Neuron (in vitro differentiated cells): ENCODE data around the gene PSMD1.
"Not testable (repeated sequence)": the region's sequence is repeated elsewhere in the genome, so short reads cannot be mapped to it uniquely, and the experiment has no call there.

Source experiments
- H2AFZ ChIP-seq: one replicate; pipeline ENCODE4 v1.6.1; 2013; ENCODE audit warnings: low read depth, mild to moderate bottlenecking, inconsistent platforms, low read length, moderate library complexity
- H3K27me3 ChIP-seq: one replicate; pipeline ENCODE4 v1.6.1; 2013; ENCODE audit warnings: low read length; ENCODE audit not compliant: insufficient read depth
- H3K36me3 ChIP-seq: one replicate; pipeline ENCODE4 v1.6.1; 2013; ENCODE audit warnings: low read length; ENCODE audit not compliant: insufficient read depth
- H3K4me1 ChIP-seq: one replicate; pipeline ENCODE4 v1.6.1; 2013; ENCODE audit warnings: low read length; ENCODE audit not compliant: insufficient read depth
- H3K4me3 ChIP-seq: 2 replicates; pipeline ENCODE4 v1.5.1; 2013; ENCODE audit warnings: mild to moderate bottlenecking, low read length, moderate library complexity
- H3K9me3 ChIP-seq: one replicate; pipeline ENCODE4 v1.6.1; 2013; ENCODE audit warnings: low read length

The PSMD1 gene

DNA sequence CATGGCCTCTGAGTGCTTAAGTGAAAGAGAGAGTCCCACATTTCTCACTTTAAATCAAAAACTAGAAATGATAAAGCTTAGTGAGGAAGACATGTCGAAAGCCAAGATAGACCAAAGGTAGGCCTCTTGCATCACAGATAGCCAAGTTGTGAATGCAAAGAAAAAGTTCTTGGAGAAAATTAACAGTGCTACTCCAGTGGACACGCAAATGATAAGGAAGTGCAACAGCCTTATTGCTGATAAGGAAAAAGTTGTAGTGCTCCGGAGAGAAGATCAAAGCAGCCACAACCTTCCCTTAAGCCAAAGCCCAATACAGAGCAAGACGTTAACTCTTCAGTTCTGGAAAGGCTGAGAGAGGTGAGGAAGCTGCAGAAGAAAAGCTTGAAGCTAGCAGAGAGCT, 32.1 kb downstream of the PSMD1 start:
- H2AFZ ChIP-seq = no peak overlapping the region
- H3K9me3 ChIP-seq = no peaks in the 10 kb centered on the region
- H3K27me3 ChIP-seq = no peaks in the 10 kb centered on the region
- H3K4me1 ChIP-seq = no peaks in the 10 kb centered on the region
- H3K36me3 ChIP-seq = peaks cover 79% of the 10 kb centered on the region
- H3K4me3 ChIP-seq = no peak overlapping the region

DNA sequence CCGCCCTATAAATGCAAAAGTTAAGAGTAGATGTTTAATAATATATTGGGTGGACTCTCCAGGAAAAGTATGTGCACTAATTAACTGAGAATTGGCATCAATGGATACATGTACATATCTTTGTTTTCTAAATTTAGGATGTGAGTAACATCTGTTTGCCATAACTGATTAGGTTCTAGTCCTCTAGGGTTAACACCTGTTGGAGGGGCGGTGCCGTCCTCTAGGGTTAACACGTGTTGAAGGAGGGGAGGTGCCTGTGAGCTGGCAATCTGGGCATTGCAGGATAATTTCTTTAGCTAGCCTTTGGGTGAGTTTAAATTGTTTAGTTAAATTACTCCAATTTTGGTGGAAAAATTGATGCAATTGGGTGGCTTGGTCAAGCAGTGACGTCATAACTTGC, 37.3 kb downstream of the PSMD1 start:
- Histone ChIP-seq H3K4me3 (no peak overlapping the region), H3K36me3 (peaks cover 45% of the 10 kb centered on the region), H2AFZ (no peak overlapping the region), H3K9me3 (peaks cover under 1% of the 10 kb centered on the region), H3K4me1 (peaks cover 4% of the 10 kb centered on the region), H3K27me3 (no peaks in the 10 kb centered on the region)

DNA sequence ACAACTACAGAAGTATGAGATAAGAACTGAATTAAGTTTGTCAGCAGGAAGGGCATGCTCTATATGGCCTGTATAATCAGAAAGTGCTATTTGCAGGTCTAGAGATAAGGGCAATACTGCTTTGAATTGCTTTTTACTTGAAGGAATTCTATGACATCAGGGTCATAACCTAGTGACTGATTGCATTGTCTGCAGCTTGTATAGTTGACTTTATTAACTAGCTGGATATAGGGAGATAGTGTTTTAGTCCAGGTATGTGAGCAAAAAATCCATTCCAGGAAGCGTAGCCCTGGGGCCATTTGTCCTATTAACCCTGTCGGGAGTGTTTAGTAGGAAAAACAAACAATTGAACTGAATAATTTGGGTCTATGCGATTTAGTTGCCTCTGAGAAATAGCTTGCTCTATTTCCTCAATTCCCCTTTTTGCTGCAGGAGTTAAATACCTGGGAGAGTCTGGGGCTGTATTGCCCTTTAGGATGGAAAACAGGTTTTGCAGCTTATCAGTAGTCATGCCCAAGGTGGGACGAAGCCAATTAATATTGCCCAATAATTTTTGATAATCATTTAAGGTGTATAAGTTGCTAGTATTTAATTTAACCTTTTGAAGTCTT, 38.2 kb downstream of the PSMD1 start:
- Histone ChIP-seq H2AFZ (no peak overlapping the region), H3K9me3 (peaks cover 9% of the 10 kb centered on the region), H3K27me3 (no peaks in the 10 kb centered on the region), H3K4me3 (no peak overlapping the region), H3K36me3 (peaks cover 47% of the 10 kb centered on the region), H3K4me1 (peaks cover 4% of the 10 kb centered on the region)

DNA sequence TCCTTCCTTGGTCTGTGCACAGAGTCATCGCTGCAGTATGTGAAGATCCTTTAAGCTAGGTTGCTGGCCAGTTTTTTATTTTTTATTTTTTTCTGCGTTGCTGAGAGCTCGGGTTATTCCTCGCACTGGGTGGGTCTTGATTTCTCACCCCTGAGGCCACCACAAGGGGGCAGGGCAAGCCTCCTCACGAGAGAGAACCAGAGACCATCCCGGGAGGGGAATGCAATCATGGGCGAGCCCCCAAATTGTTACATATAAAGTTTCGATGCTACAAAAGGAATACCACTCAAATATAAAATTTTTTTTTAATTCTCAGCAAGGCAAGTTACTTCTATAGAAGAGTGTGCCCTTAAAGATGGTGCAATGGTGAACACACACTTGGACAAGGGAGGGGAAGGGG, 43.3 kb downstream of the PSMD1 start:
- Histone ChIP-seq H3K4me3 (no peak overlapping the region), H3K27me3 (no peaks in the 10 kb centered on the region), H2AFZ (no peak overlapping the region), H3K9me3 (peaks cover 9% of the 10 kb centered on the region), H3K4me1 (peaks cover 4% of the 10 kb centered on the region), H3K36me3 (peaks cover 20% of the 10 kb centered on the region)

DNA sequence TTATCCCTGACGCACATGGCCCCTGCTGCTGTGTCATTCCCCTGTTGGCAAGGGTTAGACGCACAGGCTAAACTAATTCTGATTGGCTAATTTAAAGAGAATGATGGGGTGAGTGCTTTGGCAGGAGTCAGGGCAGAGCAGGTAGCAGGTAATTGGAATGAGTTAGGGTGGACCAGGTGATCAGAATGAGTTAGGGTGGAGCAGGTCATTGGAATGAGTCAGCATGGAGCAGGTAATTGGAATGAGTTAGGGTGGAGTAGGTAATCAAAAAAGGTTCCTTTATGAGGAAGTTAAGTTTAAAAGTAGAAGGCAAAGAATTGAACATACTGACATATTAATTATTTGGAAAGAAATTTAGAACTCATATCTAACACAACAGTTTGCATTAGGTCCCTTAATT, 43.7 kb downstream of the PSMD1 start:
- not testable (repeated sequence) for H3K9me3 ChIP-seq, H2AFZ ChIP-seq, H3K27me3 ChIP-seq, H3K4me3 ChIP-seq, H3K4me1 ChIP-seq
- peaks cover 18% of the 10 kb centered on the region for H3K36me3 ChIP-seq

DNA sequence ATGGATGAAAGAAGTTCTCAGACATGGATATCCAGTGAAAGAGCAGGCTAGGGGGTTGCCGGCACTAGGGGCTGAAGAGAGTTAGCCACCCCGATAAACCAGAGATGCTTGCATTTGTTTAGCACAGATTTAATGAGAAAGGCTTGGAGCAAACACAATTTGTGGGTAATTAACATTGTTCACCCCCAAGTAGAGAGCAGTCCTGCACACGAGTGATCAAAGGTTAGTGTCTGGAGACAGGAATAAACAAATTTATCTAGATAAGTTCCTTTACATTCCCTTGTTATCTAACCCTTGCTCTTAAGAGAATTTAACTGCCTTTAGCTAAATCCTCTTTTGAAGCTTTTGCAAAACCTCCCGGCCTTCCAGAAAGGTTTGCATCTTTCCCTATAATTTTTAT, 44.3 kb downstream of the PSMD1 start:
- Histone ChIP-seq H3K4me1 (no peaks in the 10 kb centered on the region), H2AFZ (no peak overlapping the region), H3K36me3 (peaks cover 17% of the 10 kb centered on the region), H3K27me3 (no peaks in the 10 kb centered on the region), H3K4me3 (no peak overlapping the region), H3K9me3 (peaks cover 9% of the 10 kb centered on the region)

DNA sequence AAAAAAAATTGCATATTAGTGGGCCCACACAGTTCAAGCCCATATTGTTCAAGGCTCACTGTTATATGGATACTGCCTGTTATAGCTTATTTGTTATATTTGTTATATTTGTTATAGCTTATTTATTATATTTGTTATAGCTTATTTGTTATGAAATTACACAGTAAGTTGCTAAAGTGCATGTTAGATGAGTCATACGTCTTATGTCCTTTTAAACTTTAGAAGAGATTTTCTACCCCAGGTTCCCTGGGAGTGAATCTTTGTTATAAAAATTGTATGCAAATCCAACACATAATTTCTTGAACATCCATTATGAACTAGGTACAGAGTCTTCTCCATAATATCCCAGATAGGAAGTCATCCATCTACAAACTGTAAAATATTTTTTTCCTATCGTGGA, 46.1 kb downstream of the PSMD1 start:
- H3K4me3 ChIP-seq = no peak overlapping the region
- H2AFZ ChIP-seq = no peak overlapping the region
- H3K27me3 ChIP-seq = no peaks in the 10 kb centered on the region
- H3K9me3 ChIP-seq = peaks cover 9% of the 10 kb centered on the region
- peaks cover 14% of the 10 kb centered on the region for H3K36me3 ChIP-seq
- H3K4me1 ChIP-seq = no peaks in the 10 kb centered on the region

DNA sequence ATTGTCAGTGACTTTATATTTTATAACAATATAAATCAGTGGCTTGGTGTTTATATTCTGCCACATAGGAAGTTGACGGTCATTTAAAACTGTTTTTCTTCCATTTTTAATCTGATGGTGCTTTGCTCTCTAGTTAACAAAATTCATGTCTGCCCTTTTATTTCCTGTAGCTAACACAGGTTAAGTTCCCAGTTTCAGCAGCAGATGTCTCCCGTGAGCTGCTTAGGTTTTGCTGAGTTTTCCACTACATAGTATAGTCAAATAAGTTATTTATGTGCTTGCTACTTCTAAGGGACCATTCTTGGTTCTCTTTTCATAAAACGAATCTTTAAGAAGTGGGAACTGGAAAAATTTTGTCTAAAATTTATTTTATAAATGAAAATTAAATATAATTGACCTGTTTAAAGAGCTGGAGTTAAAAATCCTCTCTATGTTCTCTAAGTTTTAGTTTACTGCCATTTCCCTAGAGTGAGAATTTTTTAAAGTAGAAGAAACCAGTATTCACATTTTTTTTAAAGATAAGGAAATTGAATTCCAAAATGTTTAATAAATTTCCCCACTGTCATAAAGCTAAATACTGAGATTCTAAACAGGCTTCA, 47.5 kb downstream of the PSMD1 start:
- Histone ChIP-seq H3K4me3 (no peak overlapping the region), H3K27me3 (no peaks in the 10 kb centered on the region), H3K9me3 (peaks cover 6% of the 10 kb centered on the region), H3K36me3 (peaks cover 15% of the 10 kb centered on the region), H2AFZ (no peak overlapping the region), H3K4me1 (no peaks in the 10 kb centered on the region)

DNA sequence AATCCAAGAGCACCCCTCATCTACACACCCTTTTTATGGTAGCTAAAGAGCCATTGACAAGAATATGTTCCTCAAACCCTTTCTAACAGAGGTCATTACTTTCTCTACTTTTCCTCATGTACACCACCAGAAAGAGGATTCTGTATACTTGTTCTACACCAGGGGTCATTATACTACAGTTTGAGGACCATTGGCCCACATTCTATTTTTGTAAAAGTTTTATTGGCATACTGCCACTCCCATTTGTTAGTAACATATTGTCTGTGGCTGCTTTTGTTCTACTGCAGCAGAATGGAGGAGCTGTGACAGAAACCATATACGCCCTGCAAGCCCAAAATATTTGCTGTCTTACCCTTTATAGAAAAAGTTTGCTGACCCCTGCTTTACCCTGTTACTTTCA, 53.9 kb downstream of the PSMD1 start:
- Histone ChIP-seq H3K27me3 (no peaks in the 10 kb centered on the region), H3K36me3 (peaks cover 37% of the 10 kb centered on the region), H3K4me1 (no peaks in the 10 kb centered on the region), H3K4me3 (no peak overlapping the region), H2AFZ (no peak overlapping the region), H3K9me3 (peaks cover 2% of the 10 kb centered on the region)

DNA sequence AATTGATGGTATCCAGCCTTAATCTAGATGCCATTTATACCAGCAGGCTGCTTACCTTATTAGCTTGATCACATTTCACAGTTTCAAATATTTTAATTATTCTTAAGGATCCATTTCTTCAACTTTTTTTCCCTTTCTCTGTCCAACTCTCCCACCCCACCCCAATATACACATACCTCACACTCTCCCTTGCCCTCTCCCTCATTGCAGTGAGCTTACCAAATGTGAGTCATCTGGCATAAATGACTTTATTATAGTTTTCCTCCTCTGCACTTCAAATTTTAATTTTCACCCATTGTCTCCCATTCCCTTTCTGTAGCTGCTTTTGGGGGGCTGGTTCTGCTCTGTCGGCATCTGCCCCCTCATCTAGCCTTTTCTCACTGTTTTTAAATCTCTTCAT, 55.3 kb downstream of the PSMD1 start:
- peaks cover 37% of the 10 kb centered on the region for H3K36me3 ChIP-seq
- no peaks in the 10 kb centered on the region for H3K27me3 ChIP-seq
- peaks cover 2% of the 10 kb centered on the region for H3K9me3 ChIP-seq
- H3K4me1 ChIP-seq = no peaks in the 10 kb centered on the region
- H2AFZ ChIP-seq = no peak overlapping the region
- H3K4me3 ChIP-seq = no peak overlapping the region

DNA sequence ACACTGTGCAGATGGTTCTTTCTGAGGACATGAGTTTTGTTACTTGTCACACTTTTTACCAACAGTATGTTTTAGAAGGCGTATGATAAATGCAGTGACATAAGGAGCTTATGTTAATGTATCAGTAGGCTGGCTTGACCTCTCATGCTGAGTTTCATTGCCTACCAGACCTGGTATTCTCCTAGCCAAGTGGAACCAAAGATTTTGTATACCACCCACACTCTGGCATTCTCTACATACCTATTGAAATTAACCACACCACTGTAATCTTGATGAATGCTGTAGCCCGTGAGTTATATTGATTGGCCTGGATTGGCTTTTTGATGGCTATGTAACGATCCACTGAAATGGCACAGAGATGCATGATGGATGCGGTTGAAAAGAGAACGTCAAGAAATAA, 56.8 kb downstream of the PSMD1 start:
- peaks cover 2% of the 10 kb centered on the region for H3K9me3 ChIP-seq
- peaks cover 35% of the 10 kb centered on the region for H3K36me3 ChIP-seq
- H3K4me3 ChIP-seq = no peak overlapping the region
- H3K27me3 ChIP-seq = no peaks in the 10 kb centered on the region
- no peaks in the 10 kb centered on the region for H3K4me1 ChIP-seq
- no peak overlapping the region for H2AFZ ChIP-seq

DNA sequence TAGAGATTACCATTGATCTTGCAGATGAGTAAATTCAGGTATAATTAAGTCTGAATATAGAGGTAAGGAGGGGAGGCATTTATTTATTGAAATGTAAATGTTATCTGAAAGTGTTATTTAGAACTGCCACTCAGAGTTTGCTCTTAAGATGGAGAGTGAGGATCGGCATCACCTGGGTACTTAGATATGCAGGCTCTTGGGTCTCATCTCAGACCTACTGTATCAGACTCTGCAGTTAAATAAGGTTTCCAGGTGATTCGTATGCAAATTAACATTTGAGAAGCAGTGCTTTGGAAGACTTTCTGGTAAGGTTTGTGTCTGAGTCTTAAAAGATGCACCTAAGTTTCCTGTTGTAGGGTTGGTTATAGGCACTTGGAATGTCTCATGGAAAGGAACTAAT, 59.0 kb downstream of the PSMD1 start:
- peaks cover 2% of the 10 kb centered on the region for H3K9me3 ChIP-seq

DNA sequence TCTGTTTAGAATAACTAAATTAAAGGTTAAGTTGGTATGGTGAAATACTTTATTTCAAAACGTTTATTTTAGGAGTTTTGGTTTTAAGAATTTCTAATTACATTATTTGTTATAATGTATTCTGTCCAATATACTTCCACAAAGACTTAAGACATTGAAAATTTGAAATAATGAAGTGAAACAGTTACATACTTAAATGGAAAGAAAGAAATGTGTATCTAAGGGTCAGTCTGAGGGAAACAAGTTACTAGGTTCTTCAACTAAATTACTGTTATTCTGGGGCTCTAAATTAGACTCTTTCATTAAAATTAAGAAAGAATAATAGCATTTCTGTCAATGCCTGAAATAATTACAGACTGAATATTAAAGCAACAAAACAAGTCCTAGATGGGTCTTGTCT, 60.5 kb downstream of the PSMD1 start:
- H3K9me3 ChIP-seq = peaks cover 2% of the 10 kb centered on the region
- H3K4me3 ChIP-seq = no peak overlapping the region
- peaks cover 11% of the 10 kb centered on the region for H3K36me3 ChIP-seq
- H3K4me1 ChIP-seq = no peaks in the 10 kb centered on the region
- no peak overlapping the region for H2AFZ ChIP-seq
- H3K27me3 ChIP-seq = no peaks in the 10 kb centered on the region

More for the DNA sequence above, 59.0 kb downstream of the PSMD1 start:
- Histone ChIP-seq H3K4me1 (no peaks in the 10 kb centered on the region), H2AFZ (no peak overlapping the region), H3K27me3 (no peaks in the 10 kb centered on the region), H3K4me3 (no peak overlapping the region), H3K36me3 (peaks cover 19% of the 10 kb centered on the region)
